Measurements from ENCODE around the gene SLC38A1. TPM values are rescaled to one million over a fixed set of nuclear protein-coding genes. Genes with fewer than 3 reads are reported as not detected.

The SLC38A1 gene
- polyA plus RNA-seq, 4 donors = 3.6 to 50.8 (median 21.6) TPM

GRCh38 chr12:46221255-46222128, 47.4 kb downstream of the SLC38A1 start:
- DNase-seq = no peak
- Histone ChIP-seq H3K4me1 (ENCODE audit: control insufficient read depth in 3 of 3, insufficient read depth in 2 of 3, low read depth in 1 of 3, low read length in 2 of 3) (peaks cover 4 to 17% (median 13%) of the 10 kb centered on the region in 3 donors), H3K4me3 (ENCODE audit: low read depth in 1 of 3, low read length in 3 of 3) (no peak overlapping the region), H3K9me3 (ENCODE audit: control insufficient read depth in 2 of 2, insufficient read depth in 1 of 2, low read depth in 1 of 2, low read length in 1 of 2) (no peaks in the 10 kb centered on the region), H3K27me3 (ENCODE audit: control insufficient read depth in 3 of 3, insufficient read depth in 3 of 3, low read length in 3 of 3) (no peaks in the 10 kb centered on the region), H3K27ac (ENCODE audit: low read depth in 1 of 3, low read length in 2 of 3) (no peak overlapping the region), H3K36me3 (ENCODE audit: control insufficient read depth in 3 of 3, insufficient read depth in 2 of 3, low read depth in 1 of 3, low read length in 3 of 3) (peaks cover 2 to 13% (median 3%) of the 10 kb centered on the region in 3 donors)
- 78 to 93% (median 87%) methylated on average over 4 of the region's 4 CpGs for WGBS, 3 donors
- no peak for FAIRE-seq

GRCh38 chr12:46219877-46220655, 48.8 kb downstream of the SLC38A1 start:
- no peak for DNase-seq
- H3K36me3 ChIP-seq (ENCODE audit: control insufficient read depth in 3 of 3, insufficient read depth in 2 of 3, low read depth in 1 of 3, low read length in 3 of 3) = peaks cover 2 to 14% (median 3%) of the 10 kb centered on the region in 3 donors
- WGBS, 3 donors = 62 to 84% (median 71%) methylated on average over 10 of the region's 10 CpGs
- H3K4me3 ChIP-seq (ENCODE audit: low read depth in 1 of 3, low read length in 3 of 3) = no peak overlapping the region
- peak overlapping the region in 2 of 3 donors; percentile 62 to 68 for H3K27ac ChIP-seq (ENCODE audit: low read depth in 1 of 3, low read length in 2 of 3)
- no peaks in the 10 kb centered on the region for H3K9me3 ChIP-seq (ENCODE audit: control insufficient read depth in 2 of 2, insufficient read depth in 1 of 2, low read depth in 1 of 2, low read length in 1 of 2)
- no peaks in the 10 kb centered on the region for H3K27me3 ChIP-seq (ENCODE audit: control insufficient read depth in 3 of 3, insufficient read depth in 3 of 3, low read length in 3 of 3)
- H3K4me1 ChIP-seq (ENCODE audit: control insufficient read depth in 3 of 3, insufficient read depth in 2 of 3, low read depth in 1 of 3, low read length in 2 of 3) = peaks cover 4 to 17% (median 13%) of the 10 kb centered on the region in 3 donors
- no peak for FAIRE-seq

GRCh38 chr12:46219132-46219876, 49.5 kb downstream of the SLC38A1 start:
- Histone ChIP-seq H3K9me3 (ENCODE audit: control insufficient read depth in 2 of 2, insufficient read depth in 1 of 2, low read depth in 1 of 2, low read length in 1 of 2) (no peaks in the 10 kb centered on the region), H3K4me3 (ENCODE audit: low read depth in 1 of 3, low read length in 3 of 3) (no peak overlapping the region), H3K27me3 (ENCODE audit: control insufficient read depth in 3 of 3, insufficient read depth in 3 of 3, low read length in 3 of 3) (no peaks in the 10 kb centered on the region), H3K36me3 (ENCODE audit: control insufficient read depth in 3 of 3, insufficient read depth in 2 of 3, low read depth in 1 of 3, low read length in 3 of 3) (peaks cover under 1 to 17% (median 2%) of the 10 kb centered on the region in 3 donors), H3K4me1 (ENCODE audit: control insufficient read depth in 3 of 3, insufficient read depth in 2 of 3, low read depth in 1 of 3, low read length in 2 of 3) (peaks cover 4 to 17% (median 13%) of the 10 kb centered on the region in 3 donors), H3K27ac (ENCODE audit: low read depth in 1 of 3, low read length in 2 of 3) (peak overlapping the region; percentile 68 to 71 (median 69))
- FAIRE-seq = no peak
- DNase-seq = peak; percentile 32 to 45
- 12 to 56% (median 25%) methylated on average over 2 of the region's 2 CpGs for WGBS, 3 donors

- FAIRE-seq (no peak), DNase-seq (peak; percentile 21 to 43)
- Histone ChIP-seq H3K9me3 (ENCODE audit: control insufficient read depth in 2 of 2, insufficient read depth in 1 of 2, low read depth in 1 of 2, low read length in 1 of 2) (no peaks in the 10 kb centered on the region), H3K4me1 (ENCODE audit: control insufficient read depth in 3 of 3, insufficient read depth in 2 of 3, low read depth in 1 of 3, low read length in 2 of 3) (peaks cover 4 to 17% (median 13%) of the 10 kb centered on the region in 3 donors), H3K27ac (ENCODE audit: low read depth in 1 of 3, low read length in 2 of 3) (peak overlapping the region in 1 of 3 donors; percentile 69), H3K4me3 (ENCODE audit: low read depth in 1 of 3, low read length in 3 of 3) (peak overlapping the region in 1 of 3 donors; percentile 1), H3K36me3 (ENCODE audit: control insufficient read depth in 3 of 3, insufficient read depth in 2 of 3, low read depth in 1 of 3, low read length in 3 of 3) (peaks cover 0 to 14% (median 0%) of the 10 kb centered on the region in 3 donors), H3K27me3 (ENCODE audit: control insufficient read depth in 3 of 3, insufficient read depth in 3 of 3, low read length in 3 of 3) (no peaks in the 10 kb centered on the region)
- WGBS, 3 donors = 56 to 62% (median 57%) methylated on average over 10 of the region's 10 CpGs
Measured at GRCh38 chr12:46218322-46219095, 50.3 kb downstream of the SLC38A1 start.

- 56 to 81% (median 61%) methylated on average over 6 of the region's 6 CpGs for WGBS, 3 donors
- Histone ChIP-seq H3K27me3 (ENCODE audit: control insufficient read depth in 3 of 3, insufficient read depth in 3 of 3, low read length in 3 of 3) (no peaks in the 10 kb centered on the region), H3K36me3 (ENCODE audit: control insufficient read depth in 3 of 3, insufficient read depth in 2 of 3, low read depth in 1 of 3, low read length in 3 of 3) (peaks cover 0 to 12% (median 0%) of the 10 kb centered on the region in 3 donors), H3K4me1 (ENCODE audit: control insufficient read depth in 3 of 3, insufficient read depth in 2 of 3, low read depth in 1 of 3, low read length in 2 of 3) (peaks cover 4 to 17% (median 13%) of the 10 kb centered on the region in 3 donors), H3K4me3 (ENCODE audit: low read depth in 1 of 3, low read length in 3 of 3) (no peak overlapping the region), H3K9me3 (ENCODE audit: control insufficient read depth in 2 of 2, insufficient read depth in 1 of 2, low read depth in 1 of 2, low read length in 1 of 2) (no peaks in the 10 kb centered on the region), H3K27ac (ENCODE audit: low read depth in 1 of 3, low read length in 2 of 3) (peak overlapping the region in 2 of 3 donors; percentile 11 to 69)
- no peak for FAIRE-seq
- DNase-seq = peak in 1 of 2 donors; percentile 55
Measured at GRCh38 chr12:46217541-46218321, 51.1 kb downstream of the SLC38A1 start.

- FAIRE-seq (no peak), DNase-seq (peak in 1 of 2 donors; percentile 45)
- Histone ChIP-seq H3K36me3 (ENCODE audit: control insufficient read depth in 3 of 3, insufficient read depth in 2 of 3, low read depth in 1 of 3, low read length in 3 of 3) (peaks cover 0 to 15% (median 0%) of the 10 kb centered on the region in 3 donors), H3K4me3 (ENCODE audit: low read depth in 1 of 3, low read length in 3 of 3) (no peak overlapping the region), H3K9me3 (ENCODE audit: control insufficient read depth in 2 of 2, insufficient read depth in 1 of 2, low read depth in 1 of 2, low read length in 1 of 2) (peaks cover 0 to 4% of the 10 kb centered on the region in 2 donors), H3K27me3 (ENCODE audit: control insufficient read depth in 3 of 3, insufficient read depth in 3 of 3, low read length in 3 of 3) (no peaks in the 10 kb centered on the region), H3K4me1 (ENCODE audit: control insufficient read depth in 3 of 3, insufficient read depth in 2 of 3, low read depth in 1 of 3, low read length in 2 of 3) (peaks cover 3 to 27% (median 21%) of the 10 kb centered on the region in 3 donors), H3K27ac (ENCODE audit: low read depth in 1 of 3, low read length in 2 of 3) (peak overlapping the region in 2 of 3 donors; percentile 2 to 74)
- 48 to 85% (median 60%) methylated on average over 7 of the region's 7 CpGs for whole genome bisulfite sequencing, 3 donors
Measured at GRCh38 chr12:46214668-46215436, 54.0 kb downstream of the SLC38A1 start.

Measured in small intestine (tissue), 7 donors.